IPS-15b (cell line): ENCODE measurements around the gene PRKCB.

Source experiments
- H3K27me3 ChIP-seq: one replicate; pipeline ENCODE4 v1.6.1; 2013; ENCODE audit warnings: low read length; ENCODE audit not compliant: control insufficient read depth, insufficient read depth
- H3K36me3 ChIP-seq: one replicate; pipeline ENCODE4 v1.6.1; 2013; ENCODE audit warnings: low read length; ENCODE audit not compliant: control insufficient read depth, insufficient read depth
- H3K4me1 ChIP-seq: one replicate; pipeline ENCODE4 v1.6.1; 2013; ENCODE audit warnings: mild to moderate bottlenecking, low read length; ENCODE audit not compliant: control insufficient read depth, insufficient read depth
- H3K4me3 ChIP-seq: one replicate; pipeline ENCODE4 v1.5.1; 2013; ENCODE audit warnings: low read depth, low read length
- H3K9ac ChIP-seq: one replicate; pipeline ENCODE4 v1.6.1; 2013; ENCODE audit warnings: low read depth, mild to moderate bottlenecking, low read length
- H3K9me3 ChIP-seq: one replicate; pipeline ENCODE4 v1.6.1; 2013; ENCODE audit warnings: mild to moderate bottlenecking, low read length; ENCODE audit not compliant: control insufficient read depth, insufficient read depth

Gene PRKCB

GRCh38 chr16:23979982-23980381, 144.2 kb downstream of the PRKCB start:
- no peaks in the 10 kb centered on the region for H3K9me3 ChIP-seq
- no peak overlapping the region for H3K9ac ChIP-seq
- peaks cover 4% of the 10 kb centered on the region for H3K4me1 ChIP-seq
- no peak overlapping the region for H3K4me3 ChIP-seq
- no peaks in the 10 kb centered on the region for H3K36me3 ChIP-seq
- H3K27me3 ChIP-seq: no peaks in the 10 kb centered on the region

- peaks cover 2% of the 10 kb centered on the region for H3K4me1 ChIP-seq
Observed at GRCh38 chr16:23981429-23982399, 145.9 kb downstream of the PRKCB start.

DNA sequence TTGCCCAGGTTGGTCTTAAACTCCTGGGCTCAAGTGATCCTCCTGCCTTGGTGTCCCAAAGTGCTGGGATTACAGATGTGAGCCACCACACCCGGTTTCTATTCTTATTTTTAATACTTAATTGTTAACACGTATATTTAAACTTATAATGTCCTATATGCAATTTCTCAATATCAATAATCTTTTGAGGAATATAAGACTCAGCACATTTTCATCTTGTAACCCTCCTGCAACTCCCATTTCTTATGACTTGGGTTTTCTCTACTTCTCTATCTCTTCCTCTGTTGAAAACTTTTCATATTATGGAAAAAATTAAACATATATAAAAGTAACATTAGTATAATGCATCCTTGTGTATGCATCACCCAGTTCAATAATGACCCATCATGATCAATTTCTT, 150.7 kb downstream of the PRKCB start:
- Histone ChIP-seq H3K4me1 (no peaks in the 10 kb centered on the region), H3K36me3 (no peaks in the 10 kb centered on the region), H3K27me3 (no peaks in the 10 kb centered on the region), H3K9me3 (no peaks in the 10 kb centered on the region), H3K9ac (no peak overlapping the region), H3K4me3 (no peak overlapping the region)

More at GRCh38 chr16:23981429-23982399, 145.9 kb downstream of the PRKCB start:
- H3K9me3 ChIP-seq: no peaks in the 10 kb centered on the region
- no peaks in the 10 kb centered on the region for H3K36me3 ChIP-seq
- H3K9ac ChIP-seq: no peak overlapping the region
- no peak overlapping the region for H3K4me3 ChIP-seq
- H3K27me3 ChIP-seq: no peaks in the 10 kb centered on the region

- Histone ChIP-seq H3K27me3 (no peaks in the 10 kb centered on the region), H3K4me1 (no peaks in the 10 kb centered on the region), H3K36me3 (no peaks in the 10 kb centered on the region), H3K4me3 (no peak overlapping the region), H3K9me3 (no peaks in the 10 kb centered on the region), H3K9ac (no peak overlapping the region)
Observed at GRCh38 chr16:23987443-23987842, 151.7 kb downstream of the PRKCB start.

DNA sequence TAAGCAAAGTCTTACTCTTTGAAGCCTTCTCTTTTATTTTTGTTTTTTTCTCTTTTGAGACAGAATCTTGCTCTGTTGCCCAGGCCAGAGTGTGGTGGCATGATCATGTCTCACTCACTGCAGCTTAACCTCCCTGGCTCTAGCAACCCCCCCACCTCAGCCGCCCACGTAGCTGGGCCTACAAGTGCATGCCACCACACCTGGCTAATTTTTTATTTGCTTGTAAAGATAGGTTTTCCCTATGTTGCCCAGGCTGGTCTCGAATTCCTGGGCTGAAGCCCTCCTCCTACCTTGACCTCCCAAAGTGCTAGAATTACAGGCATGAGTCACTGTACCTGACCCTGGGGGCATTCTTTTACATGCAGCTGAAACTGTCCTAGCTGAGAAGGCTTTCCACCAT, 154.7 kb downstream of the PRKCB start:
- Histone ChIP-seq H3K4me3 (no peak overlapping the region), H3K4me1 (no peaks in the 10 kb centered on the region), H3K9me3 (no peaks in the 10 kb centered on the region), H3K36me3 (no peaks in the 10 kb centered on the region), H3K9ac (no peak overlapping the region), H3K27me3 (no peaks in the 10 kb centered on the region)

GRCh38 chr16:23991066-23991465, 155.3 kb downstream of the PRKCB start:
- Histone ChIP-seq H3K27me3 (no peaks in the 10 kb centered on the region), H3K4me1 (no peaks in the 10 kb centered on the region), H3K4me3 (no peak overlapping the region), H3K9ac (no peak overlapping the region), H3K36me3 (no peaks in the 10 kb centered on the region), H3K9me3 (no peaks in the 10 kb centered on the region)

DNA sequence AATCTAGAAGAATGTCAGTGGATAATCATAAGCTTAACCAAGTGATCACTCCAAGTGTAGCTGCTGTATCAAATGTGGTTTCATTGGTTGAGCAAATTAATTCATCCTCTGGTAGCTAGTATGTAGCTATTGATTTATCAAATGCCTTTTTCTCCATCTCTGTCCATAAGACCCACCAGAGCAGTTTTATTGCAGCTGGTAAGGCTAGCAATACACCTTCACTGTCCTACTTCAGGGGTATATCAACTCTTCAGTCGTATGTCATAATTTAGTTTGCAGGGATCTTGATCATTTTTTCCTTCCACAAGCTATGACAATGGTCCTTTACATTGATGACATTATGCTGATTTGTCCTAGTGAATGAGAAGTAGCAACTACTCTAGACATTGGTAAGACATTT, 158.8 kb downstream of the PRKCB start:
- H3K9me3 ChIP-seq: no peaks in the 10 kb centered on the region
- H3K36me3 ChIP-seq: no peaks in the 10 kb centered on the region
- H3K27me3 ChIP-seq: no peaks in the 10 kb centered on the region
- no peak overlapping the region for H3K9ac ChIP-seq
- no peak overlapping the region for H3K4me3 ChIP-seq
- H3K4me1 ChIP-seq: no peaks in the 10 kb centered on the region

DNA sequence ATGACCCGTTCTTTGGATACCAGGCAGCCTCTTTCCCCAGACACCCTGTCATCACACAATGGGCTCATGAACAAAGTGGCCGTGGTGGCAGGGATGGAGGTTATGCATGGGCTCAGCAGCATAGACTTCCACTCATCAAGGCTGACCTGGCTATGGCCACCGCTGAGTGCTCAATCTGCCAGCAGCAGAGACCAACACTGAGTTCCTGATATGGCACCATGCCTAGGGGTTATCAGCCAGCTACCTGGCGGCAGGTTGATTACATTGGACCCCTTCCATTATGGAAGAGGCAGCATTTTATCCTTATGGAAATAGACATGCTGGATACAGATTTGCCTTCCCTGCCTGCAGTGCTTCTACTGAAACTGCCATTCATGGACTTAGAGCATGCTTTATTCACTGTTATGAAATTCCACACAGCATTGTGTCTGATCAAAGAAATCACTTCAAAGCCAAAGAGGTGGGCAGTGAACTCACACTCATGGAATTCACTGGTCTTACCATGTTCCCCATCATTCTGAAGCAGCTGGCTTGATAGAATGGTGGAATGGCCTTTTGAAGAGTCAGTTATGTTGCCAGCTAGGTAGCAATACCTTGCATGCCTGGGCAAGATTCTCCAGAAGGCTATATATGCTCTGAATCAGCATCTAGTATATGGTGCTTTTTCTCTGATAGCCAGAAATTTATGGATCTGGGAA, 160.6 kb downstream of the PRKCB start:
- Histone ChIP-seq H3K27me3 (no peaks in the 10 kb centered on the region), H3K9ac (no peak overlapping the region), H3K36me3 (no peaks in the 10 kb centered on the region), H3K4me3 (no peak overlapping the region), H3K4me1 (no peaks in the 10 kb centered on the region), H3K9me3 (no peaks in the 10 kb centered on the region)

DNA sequence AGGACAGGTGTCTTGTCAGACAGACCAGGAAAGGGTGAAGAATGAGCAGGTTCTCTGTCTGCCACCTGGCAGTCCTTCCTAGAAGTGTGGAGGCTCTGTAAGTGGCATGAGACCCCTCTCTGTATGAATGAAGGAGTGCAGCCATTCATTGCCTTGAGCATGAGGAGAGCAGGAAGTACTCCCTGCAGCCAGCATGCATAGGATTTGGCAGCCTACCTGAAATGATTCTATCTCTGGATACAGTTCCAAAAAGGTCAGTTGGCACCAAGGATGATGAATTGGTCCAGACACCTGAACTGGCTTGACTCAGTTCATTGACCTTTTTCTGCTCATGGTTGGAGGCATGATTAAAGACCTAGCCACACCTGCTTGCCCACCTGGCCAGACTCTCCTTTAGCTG, 163.0 kb downstream of the PRKCB start:
- Histone ChIP-seq H3K27me3 (no peaks in the 10 kb centered on the region), H3K4me3 (no peak overlapping the region), H3K36me3 (no peaks in the 10 kb centered on the region)

DNA sequence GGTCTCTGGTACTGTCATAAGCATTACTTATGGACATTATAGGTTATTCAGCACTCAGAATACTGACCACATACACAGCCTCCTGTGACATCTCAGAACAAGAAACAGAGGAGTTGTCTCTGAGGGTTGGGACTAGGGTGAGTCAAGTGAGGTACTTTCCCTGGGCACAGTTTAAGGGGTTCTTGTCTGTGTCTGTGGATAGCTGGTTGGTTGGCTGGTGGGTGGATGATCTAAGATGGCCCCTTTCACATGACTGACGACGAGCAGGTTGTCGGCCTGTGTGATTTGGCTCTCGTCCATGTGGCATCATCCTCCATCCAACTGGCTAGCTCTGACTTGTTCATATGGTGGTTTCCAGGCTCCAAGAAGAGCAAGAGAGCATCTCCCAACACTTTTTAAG, 163.9 kb downstream of the PRKCB start:
- no peaks in the 10 kb centered on the region for H3K9me3 ChIP-seq
- no peaks in the 10 kb centered on the region for H3K36me3 ChIP-seq
- no peaks in the 10 kb centered on the region for H3K27me3 ChIP-seq
- H3K4me3 ChIP-seq: no peak overlapping the region
- no peaks in the 10 kb centered on the region for H3K4me1 ChIP-seq
- H3K9ac ChIP-seq: no peak overlapping the region

More for the DNA sequence above, 163.0 kb downstream of the PRKCB start:
- Histone ChIP-seq H3K9ac (no peak overlapping the region), H3K4me1 (no peaks in the 10 kb centered on the region), H3K9me3 (no peaks in the 10 kb centered on the region)

GRCh38 chr16:24001710-24002109, 165.9 kb downstream of the PRKCB start:
- H3K4me3 ChIP-seq: no peak overlapping the region
- H3K27me3 ChIP-seq: no peaks in the 10 kb centered on the region
- H3K9ac ChIP-seq: no peak overlapping the region
- H3K9me3 ChIP-seq: no peaks in the 10 kb centered on the region
- H3K4me1 ChIP-seq: no peaks in the 10 kb centered on the region
- no peaks in the 10 kb centered on the region for H3K36me3 ChIP-seq

GRCh38 chr16:24002619-24003018, 166.8 kb downstream of the PRKCB start:
- Histone ChIP-seq H3K9ac (no peak overlapping the region), H3K4me3 (no peak overlapping the region), H3K27me3 (no peaks in the 10 kb centered on the region), H3K36me3 (no peaks in the 10 kb centered on the region), H3K4me1 (no peaks in the 10 kb centered on the region), H3K9me3 (no peaks in the 10 kb centered on the region)
